Dermis lymphatic vessel endothelial cell (primary cell): ENCODE measurements around the gene LPAR1. TPM values are rescaled to one million over a fixed set of nuclear protein-coding genes. Genes with fewer than 3 reads are reported as not detected.

Experiments used
- total RNA-seq: library from RNA; depleted of rRNA; stranded (reverse); fragments of >200 nt; gene quantifications from 2 replicates; pipeline ENCODE4 v1.2.1, GENCODE V29; 2014

Gene LPAR1, protein sequence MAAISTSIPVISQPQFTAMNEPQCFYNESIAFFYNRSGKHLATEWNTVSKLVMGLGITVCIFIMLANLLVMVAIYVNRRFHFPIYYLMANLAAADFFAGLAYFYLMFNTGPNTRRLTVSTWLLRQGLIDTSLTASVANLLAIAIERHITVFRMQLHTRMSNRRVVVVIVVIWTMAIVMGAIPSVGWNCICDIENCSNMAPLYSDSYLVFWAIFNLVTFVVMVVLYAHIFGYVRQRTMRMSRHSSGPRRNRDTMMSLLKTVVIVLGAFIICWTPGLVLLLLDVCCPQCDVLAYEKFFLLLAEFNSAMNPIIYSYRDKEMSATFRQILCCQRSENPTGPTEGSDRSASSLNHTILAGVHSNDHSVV
- 0.09 and 0.43 TPM in 2 replicates for total RNA-seq

DNA sequence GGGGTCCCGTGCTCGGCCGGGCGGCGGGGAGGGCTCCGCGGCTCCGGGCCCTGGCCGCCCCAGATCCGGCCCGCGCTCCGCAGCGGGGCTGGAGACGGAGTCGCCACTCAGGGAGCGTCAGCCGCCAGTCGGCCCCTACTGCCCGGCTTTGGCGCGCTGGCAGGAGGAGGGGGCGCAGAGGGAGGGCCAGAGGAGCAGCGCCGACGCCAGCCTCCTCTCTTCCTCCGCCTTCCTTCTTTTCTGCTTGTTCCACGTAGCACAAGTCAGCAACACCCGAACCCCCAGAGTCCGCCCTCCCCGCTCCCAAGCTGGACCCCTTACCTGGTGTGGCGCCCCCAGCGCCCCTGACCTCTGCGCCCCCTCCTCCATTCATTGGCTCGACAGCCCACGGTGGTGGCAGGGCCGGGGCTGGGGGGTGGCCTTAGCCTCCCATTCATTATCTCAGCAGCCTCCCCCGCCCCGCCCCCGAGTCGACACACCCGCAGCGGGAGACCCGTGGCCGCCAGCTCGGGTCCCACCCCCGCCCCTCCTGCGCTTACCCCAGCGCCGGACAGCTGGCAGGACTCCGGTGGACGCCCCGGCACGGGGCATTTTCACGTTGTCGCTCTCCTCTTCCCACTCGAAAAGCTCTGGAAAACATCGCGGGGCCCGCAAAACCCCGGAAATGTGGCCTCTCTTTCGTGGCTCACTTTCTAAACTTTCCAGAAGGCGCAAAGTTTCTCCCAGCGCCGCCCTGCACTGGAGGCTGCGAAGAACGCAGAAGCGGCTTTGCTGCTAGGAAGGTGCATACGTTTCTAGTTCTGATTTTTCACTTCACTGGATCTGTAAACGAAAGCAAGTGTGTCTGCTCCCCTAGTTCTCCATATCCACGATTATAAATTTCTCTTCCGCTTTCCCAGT lies at the start of gene LPAR1:
TSS of gene LPAR1 (minus strand) at position 140 of the 900 bp plus-strand sequence. CDS start 66,353 bp downstream, outside the sequence.

